ENCODE measurements around the gene SLC12A7. TPM values are rescaled to one million over a fixed set of nuclear protein-coding genes. Genes with fewer than 3 reads are reported as not detected.

The SLC12A7 gene
- total RNA-seq, 4 donors from 2014 or later, result 18.8 to 28.7 (median 24.5) TPM

- Histone ChIP-seq H3K4me1 (no peaks in the 10 kb centered on the region), H3K4me3 (no peak overlapping the region), H3K9me3 (no peaks in the 10 kb centered on the region), H3K27ac (no peak overlapping the region), H3K27me3 (no peaks in the 10 kb centered on the region), H3K36me3 (peaks cover 0 to 98% of the 10 kb centered on the region in 2 donors)
- ATAC-seq, result no peak
- no CpG with 5 or more reads among the region's 18 CpGs for WGBS, 2 donors (ENCODE audit: low coverage in 1 of 2)
- TF ChIP-seq, protein P1, sequence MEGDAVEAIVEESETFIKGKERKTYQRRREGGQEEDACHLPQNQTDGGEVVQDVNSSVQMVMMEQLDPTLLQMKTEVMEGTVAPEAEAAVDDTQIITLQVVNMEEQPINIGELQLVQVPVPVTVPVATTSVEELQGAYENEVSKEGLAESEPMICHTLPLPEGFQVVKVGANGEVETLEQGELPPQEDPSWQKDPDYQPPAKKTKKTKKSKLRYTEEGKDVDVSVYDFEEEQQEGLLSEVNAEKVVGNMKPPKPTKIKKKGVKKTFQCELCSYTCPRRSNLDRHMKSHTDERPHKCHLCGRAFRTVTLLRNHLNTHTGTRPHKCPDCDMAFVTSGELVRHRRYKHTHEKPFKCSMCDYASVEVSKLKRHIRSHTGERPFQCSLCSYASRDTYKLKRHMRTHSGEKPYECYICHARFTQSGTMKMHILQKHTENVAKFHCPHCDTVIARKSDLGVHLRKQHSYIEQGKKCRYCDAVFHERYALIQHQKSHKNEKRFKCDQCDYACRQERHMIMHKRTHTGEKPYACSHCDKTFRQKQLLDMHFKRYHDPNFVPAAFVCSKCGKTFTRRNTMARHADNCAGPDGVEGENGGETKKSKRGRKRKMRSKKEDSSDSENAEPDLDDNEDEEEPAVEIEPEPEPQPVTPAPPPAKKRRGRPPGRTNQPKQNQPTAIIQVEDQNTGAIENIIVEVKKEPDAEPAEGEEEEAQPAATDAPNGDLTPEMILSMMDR (IDR thresholded peaks at IDR 0.05), result no peak
- no peak for TF ChIP-seq POLR2AphosphoS5 (IDR thresholded peaks at IDR 0.05)
- no peak for TF ChIP-seq POLR2A (IDR thresholded peaks at IDR 0.05)
Observed at GRCh38 chr5:1079486-1079885, 32.4 kb downstream of the SLC12A7 start.

- ATAC-seq, result no peak
- H3K9me3 ChIP-seq, result no peaks in the 10 kb centered on the region
- no peaks in the 10 kb centered on the region for H3K27me3 ChIP-seq
- no peaks in the 10 kb centered on the region for H3K4me1 ChIP-seq
- H3K27ac ChIP-seq, result no peak overlapping the region
- no CpG with 5 or more reads among the region's 23 CpGs for WGBS, 2 donors (ENCODE audit: low coverage in 1 of 2)
- no peak for TF ChIP-seq EP300 (IDR thresholded peaks at IDR 0.05)
- H3K4me3 ChIP-seq, result no peak overlapping the region
- peaks cover 0 to 98% of the 10 kb centered on the region in 2 donors for H3K36me3 ChIP-seq
Observed at GRCh38 chr5:1078851-1079250, 33.0 kb downstream of the SLC12A7 start.

- ATAC-seq, result no peak
- H3K27ac ChIP-seq, result no peak overlapping the region
- H3K4me1 ChIP-seq, result no peaks in the 10 kb centered on the region
- peaks cover 0 to 98% of the 10 kb centered on the region in 2 donors for H3K36me3 ChIP-seq
- TF ChIP-seq EP300 (IDR thresholded peaks at IDR 0.05), result no peak
- no peak for TF ChIP-seq POLR2AphosphoS5 (IDR thresholded peaks at IDR 0.05)
- no peak for TF ChIP-seq POLR2A (IDR thresholded peaks at IDR 0.05)
- TF ChIP-seq, protein P1 (IDR thresholded peaks at IDR 0.05), result no peak
- H3K9me3 ChIP-seq, result no peaks in the 10 kb centered on the region
- H3K27me3 ChIP-seq, result no peaks in the 10 kb centered on the region
- WGBS, 2 donors (ENCODE audit: low coverage in 1 of 2), result no CpG with 5 or more reads among the region's 13 CpGs
- no peak overlapping the region for H3K4me3 ChIP-seq
Observed at GRCh38 chr5:1078206-1078605, 33.7 kb downstream of the SLC12A7 start.

- TF ChIP-seq POLR2AphosphoS5 (IDR thresholded peaks at IDR 0.05), result no peak
- TF ChIP-seq POLR2A (IDR thresholded peaks at IDR 0.05), result no peak
- TF ChIP-seq, protein P1 (IDR thresholded peaks at IDR 0.05), result no peak
- TF ChIP-seq EP300 (IDR thresholded peaks at IDR 0.05), result no peak
Observed at GRCh38 chr5:1077491-1078020, 34.3 kb downstream of the SLC12A7 start.

GRCh38 chr5:1077026-1077425 lies 34.8 kb downstream of the SLC12A7 start:
- Histone ChIP-seq H3K4me3 (no peak overlapping the region), H3K36me3 (peaks cover 0 to 90% of the 10 kb centered on the region in 2 donors)
- no CpG with 5 or more reads among the region's 19 CpGs for WGBS, 2 donors (ENCODE audit: low coverage in 1 of 2)

More at GRCh38 chr5:1077491-1078020, 34.3 kb downstream of the SLC12A7 start:
- Histone ChIP-seq H3K27me3 (no peaks in the 10 kb centered on the region), H3K4me1 (no peaks in the 10 kb centered on the region), H3K27ac (no peak overlapping the region), H3K9me3 (no peaks in the 10 kb centered on the region), H3K36me3 (peaks cover 0 to 93% of the 10 kb centered on the region in 2 donors), H3K4me3 (no peak overlapping the region)
- ATAC-seq, result no peak
- WGBS, 2 donors (ENCODE audit: low coverage in 1 of 2), result 80% methylated on average over 1 of the region's 27 CpGs; no CpG with 5 or more reads in 1 of the 2 donors

More at GRCh38 chr5:1077026-1077425, 34.8 kb downstream of the SLC12A7 start:
- TF ChIP-seq EP300 (IDR thresholded peaks at IDR 0.05) (no peak), POLR2AphosphoS5 (IDR thresholded peaks at IDR 0.05) (no peak), POLR2A (IDR thresholded peaks at IDR 0.05) (no peak)
- TF ChIP-seq, protein P1 (IDR thresholded peaks at IDR 0.05), result no peak
- no peak overlapping the region for H3K27ac ChIP-seq
- H3K27me3 ChIP-seq, result no peaks in the 10 kb centered on the region
- no peak for ATAC-seq
- H3K9me3 ChIP-seq, result no peaks in the 10 kb centered on the region
- H3K4me1 ChIP-seq, result no peaks in the 10 kb centered on the region
